Astrocyte of the cerebellum (primary cell): ENCODE measurements around the gene PSEN2.

ENCODE experiments used
- DNase-seq: peaks from one replicate; pipeline ENCODE4 v3.0.0-alpha.2; 2011; ENCODE audit warnings: low read depth
- H3K4me3 ChIP-seq: 2 replicates; pipeline ENCODE4 v1.5.1; 2011; ENCODE audit warnings: mild to moderate bottlenecking, low read depth, low read length, moderate library complexity
- in situ Hi-C: cut with HindIII; loops from 2 replicates; pipeline ENCODE4 v1.10.0; 2017; ENCODE audit warnings: low sequenced_read_pairs
- TF ChIP-seq, protein P1 (sequence below): IDR thresholded peaks from 2 replicates; pipeline ENCODE4 v1.5.1; 2012; ENCODE audit warnings: low read length, low read depth, moderate library complexity, mild to moderate bottlenecking; ENCODE audit errors: missing control alignments

The PSEN2 gene

DNA sequence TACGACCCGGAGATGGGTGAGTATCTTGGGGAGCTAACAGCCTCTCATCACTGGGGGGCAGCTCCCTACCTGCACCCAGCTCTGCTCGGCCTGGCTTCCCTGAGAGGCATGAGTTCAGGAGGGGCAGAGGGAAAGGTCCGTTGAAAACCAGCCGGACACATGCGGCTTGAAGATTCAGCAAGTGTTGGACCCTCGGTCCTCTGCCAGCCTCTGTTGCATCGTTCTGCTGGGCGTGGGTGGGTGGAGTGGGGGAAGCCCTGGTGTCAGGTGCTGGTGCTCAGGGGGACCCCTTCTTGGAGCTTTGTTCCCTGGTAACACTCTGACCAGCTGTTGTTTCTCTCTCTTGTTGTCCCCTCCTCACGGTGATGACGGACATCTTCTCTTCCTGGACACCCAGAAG is 20.9 kb downstream of the PSEN2 start:
- H3K4me3 ChIP-seq = no peak overlapping the region
- in situ Hi-C loops = no loop called here
- no peak for DNase-seq
- TF ChIP-seq, protein P1, sequence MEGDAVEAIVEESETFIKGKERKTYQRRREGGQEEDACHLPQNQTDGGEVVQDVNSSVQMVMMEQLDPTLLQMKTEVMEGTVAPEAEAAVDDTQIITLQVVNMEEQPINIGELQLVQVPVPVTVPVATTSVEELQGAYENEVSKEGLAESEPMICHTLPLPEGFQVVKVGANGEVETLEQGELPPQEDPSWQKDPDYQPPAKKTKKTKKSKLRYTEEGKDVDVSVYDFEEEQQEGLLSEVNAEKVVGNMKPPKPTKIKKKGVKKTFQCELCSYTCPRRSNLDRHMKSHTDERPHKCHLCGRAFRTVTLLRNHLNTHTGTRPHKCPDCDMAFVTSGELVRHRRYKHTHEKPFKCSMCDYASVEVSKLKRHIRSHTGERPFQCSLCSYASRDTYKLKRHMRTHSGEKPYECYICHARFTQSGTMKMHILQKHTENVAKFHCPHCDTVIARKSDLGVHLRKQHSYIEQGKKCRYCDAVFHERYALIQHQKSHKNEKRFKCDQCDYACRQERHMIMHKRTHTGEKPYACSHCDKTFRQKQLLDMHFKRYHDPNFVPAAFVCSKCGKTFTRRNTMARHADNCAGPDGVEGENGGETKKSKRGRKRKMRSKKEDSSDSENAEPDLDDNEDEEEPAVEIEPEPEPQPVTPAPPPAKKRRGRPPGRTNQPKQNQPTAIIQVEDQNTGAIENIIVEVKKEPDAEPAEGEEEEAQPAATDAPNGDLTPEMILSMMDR = no peak

DNA sequence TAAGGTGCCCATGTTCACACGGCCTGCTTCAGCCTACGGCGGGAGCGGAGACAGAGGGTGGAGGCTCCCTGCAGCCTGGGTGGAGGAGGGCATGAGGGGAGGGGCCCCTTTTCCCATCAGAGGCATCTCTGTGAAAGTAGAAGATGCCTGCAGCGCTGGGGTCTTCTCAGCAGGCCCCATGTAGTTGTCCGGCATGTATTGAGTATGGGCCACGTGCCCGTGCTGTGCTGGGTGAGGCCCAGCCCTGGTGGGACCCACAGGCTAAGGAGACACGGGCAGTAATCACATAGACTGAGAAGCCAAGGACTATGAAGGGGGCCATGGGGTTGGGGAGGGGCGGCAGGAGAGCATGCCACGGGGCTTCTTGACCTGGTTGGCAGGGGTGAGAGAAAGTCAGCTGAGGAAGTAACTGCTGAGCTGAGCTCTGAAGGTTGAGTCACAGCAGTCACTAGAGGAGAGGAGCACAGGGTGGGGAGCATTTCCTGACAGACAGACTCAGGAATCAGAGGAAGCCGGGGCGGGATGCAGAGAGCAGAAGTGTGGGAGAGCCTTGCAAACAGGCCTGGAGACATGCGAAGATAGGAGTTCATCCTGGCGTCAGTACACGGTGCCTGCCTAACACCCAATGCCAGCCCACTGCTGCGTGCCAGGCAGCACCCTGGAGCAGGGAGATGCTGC is 21.6 kb downstream of the PSEN2 start:
- TF ChIP-seq, protein P1 = no peak
- no peak overlapping the region for H3K4me3 ChIP-seq
- in situ Hi-C loops = no loop called here
- DNase-seq = no peak

DNA sequence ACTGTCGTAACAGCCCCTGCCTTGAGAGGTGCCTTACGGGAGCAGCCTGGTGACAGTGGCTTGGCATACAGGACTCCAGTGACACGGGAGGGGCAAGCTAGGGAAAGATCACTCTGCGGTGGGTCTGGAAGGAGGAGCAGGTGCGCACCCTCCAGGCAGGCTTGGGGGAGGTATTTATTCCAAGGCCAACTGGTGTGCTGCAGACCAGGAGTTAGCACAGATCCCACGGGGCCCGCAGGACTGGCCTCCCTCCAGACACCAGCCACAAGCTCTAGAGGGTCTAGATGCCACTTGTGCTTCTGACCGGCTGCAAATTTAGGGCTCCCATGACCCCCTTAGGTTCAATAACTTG is 22.1 kb downstream of the PSEN2 start:
- TF ChIP-seq, protein P1 = no peak
- in situ Hi-C loops = no loop called here
- no peak overlapping the region for H3K4me3 ChIP-seq
- DNase-seq = no peak

DNA sequence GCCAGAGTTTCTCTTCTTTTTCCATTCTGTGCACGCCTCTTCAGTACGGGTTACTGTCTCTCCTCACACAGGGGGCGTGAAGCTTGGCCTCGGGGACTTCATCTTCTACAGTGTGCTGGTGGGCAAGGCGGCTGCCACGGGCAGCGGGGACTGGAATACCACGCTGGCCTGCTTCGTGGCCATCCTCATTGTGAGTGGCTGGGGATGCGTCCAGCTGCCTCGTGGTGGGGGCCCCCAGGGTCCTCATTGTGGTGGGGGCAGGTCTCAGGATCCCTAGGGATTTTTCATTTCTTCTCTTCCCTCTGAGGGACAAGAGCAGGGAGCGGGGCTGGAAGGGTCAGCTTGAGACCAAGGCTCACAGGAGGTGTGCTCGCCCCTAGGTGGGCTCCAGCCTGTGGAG is 23.5 kb downstream of the PSEN2 start:
- DNase-seq = no peak
- no peak overlapping the region for H3K4me3 ChIP-seq
- TF ChIP-seq, protein P1 = no peak
- in situ Hi-C loops = no loop called here

DNA sequence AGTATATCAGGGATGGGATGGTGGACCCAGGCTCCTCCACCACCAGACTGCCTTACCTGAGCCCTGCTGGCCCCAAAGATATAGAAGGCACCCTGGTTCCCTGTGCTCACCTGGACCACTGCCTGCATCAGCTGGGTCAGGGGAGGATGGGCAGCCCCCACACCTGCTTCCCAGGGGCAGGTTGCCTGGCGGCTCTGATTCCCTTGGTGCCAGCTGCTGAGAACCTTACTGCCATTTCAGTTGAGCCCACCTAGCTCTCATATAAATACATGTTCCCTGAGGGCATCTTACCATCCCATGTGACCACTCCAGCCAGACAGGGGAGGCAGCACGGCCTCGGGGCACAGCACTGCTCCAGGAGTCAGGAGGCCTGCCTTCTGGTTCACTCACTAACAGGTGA is 24.4 kb downstream of the PSEN2 start:
- in situ Hi-C loops = no loop called here
- no peak overlapping the region for H3K4me3 ChIP-seq
- TF ChIP-seq, protein P1 = no peak
- no peak for DNase-seq

DNA sequence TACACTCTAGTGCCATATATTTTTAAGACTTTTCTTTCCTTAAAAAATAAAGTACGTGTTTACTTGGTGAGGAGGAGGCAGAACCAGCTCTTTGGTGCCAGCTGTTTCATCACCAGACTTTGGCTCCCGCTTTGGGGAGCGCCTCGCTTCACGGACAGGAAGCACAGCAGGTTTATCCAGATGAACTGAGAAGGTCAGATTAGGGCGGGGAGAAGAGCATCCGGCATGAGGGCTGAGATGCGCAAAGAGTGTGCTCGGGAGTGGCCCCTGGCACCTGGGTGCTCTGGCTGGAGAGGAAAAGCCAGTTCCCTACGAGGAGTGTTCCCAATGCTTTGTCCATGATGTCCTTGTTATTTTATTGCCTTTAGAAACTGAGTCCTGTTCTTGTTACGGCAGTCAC is 25.2 kb downstream of the PSEN2 start:
- no peak overlapping the region for H3K4me3 ChIP-seq
- no peak for DNase-seq
- TF ChIP-seq, protein P1 = no peak
- in situ Hi-C loops = no loop called here
